MM.1S (cell line): ENCODE results near the gene FBXO8.
"Not testable (repeated sequence)": the region's sequence is repeated elsewhere in the genome, so short reads cannot be mapped to it uniquely, and the experiment has no call there.

Source experiments
- DNase-seq: peaks from one replicate; pipeline ENCODE4 v3.0.0-alpha.2; 2015
- H2AFZ ChIP-seq: fragments of 300-600 bp; sonication (generic); 2 replicates; pipeline ENCODE4 v1.6.0; 2016; ENCODE audit warnings: antibody characterized with exemption, low read length
- H3F3A ChIP-seq: fragments of 300-600 bp; sonication (generic); 2 replicates; pipeline ENCODE4 v1.6.1; 2016; ENCODE audit warnings: mild to moderate bottlenecking, antibody characterized with exemption, low read length, moderate library complexity, mixed read lengths; ENCODE audit not compliant: insufficient read depth
- H3K27ac ChIP-seq: fragments of 300-600 bp; sonication (generic); 2 replicates; pipeline ENCODE4 v1.5.1; 2016; ENCODE audit warnings: mild to moderate bottlenecking, low read length
- H3K27me3 ChIP-seq: fragments of 300-600 bp; sonication (generic); replicated peaks from 2 replicates; pipeline ENCODE4 v1.6.0; 2016; ENCODE audit warnings: low read length; ENCODE audit not compliant: insufficient read depth
- H3K36me3 ChIP-seq: fragments of 300-600 bp; sonication (generic); replicated peaks from 2 replicates; pipeline ENCODE4 v1.6.1; 2016; ENCODE audit warnings: mild to moderate bottlenecking, low read length, mixed read lengths; ENCODE audit not compliant: insufficient read depth
- H3K4me1 ChIP-seq: fragments of 300-600 bp; sonication (generic); 2 replicates; pipeline ENCODE4 v1.6.1; 2016; ENCODE audit warnings: low read length, mixed read lengths
- H3K4me2 ChIP-seq: fragments of 300-600 bp; sonication (generic); 2 replicates; pipeline ENCODE4 v1.6.0; 2016; ENCODE audit warnings: low read depth, low read length
- H3K4me3 ChIP-seq: fragments of 300-600 bp; sonication (generic); 2 replicates; pipeline ENCODE4 v1.5.1; 2016; ENCODE audit warnings: low read length, mixed read lengths
- H3K79me2 ChIP-seq: fragments of 300-600 bp; sonication (generic); 2 replicates; pipeline ENCODE4 v1.6.1; 2016; ENCODE audit warnings: mixed run types, low read length, mixed read lengths
- H3K9ac ChIP-seq: fragments of 300-600 bp; sonication (generic); 2 replicates; pipeline ENCODE4 v1.6.1; 2016; ENCODE audit warnings: low read length, mixed read lengths
- H3K9me2 ChIP-seq: fragments of 300-600 bp; sonication (generic); replicated peaks from 2 replicates; pipeline ENCODE4 v1.6.1; 2016; ENCODE audit warnings: mild to moderate bottlenecking, low read length, mixed read lengths; ENCODE audit not compliant: insufficient read depth
- H3K9me3 ChIP-seq: fragments of 300-600 bp; sonication (generic); replicated peaks from 2 replicates; pipeline ENCODE4 v1.6.1; 2016; ENCODE audit warnings: mild to moderate bottlenecking, low read length, mixed read lengths; ENCODE audit not compliant: insufficient read depth
- H4K20me1 ChIP-seq: fragments of 300-600 bp; sonication (generic); 2 replicates; pipeline ENCODE4 v1.6.1; 2016; ENCODE audit warnings: mild to moderate bottlenecking, low read length, moderate library complexity, mixed read lengths; ENCODE audit not compliant: insufficient read depth
- EZH2 ChIP-seq: fragments of 300-600 bp; sonication (generic); optimal IDR thresholded peaks from 2 replicates; pipeline ENCODE3; 2017; ENCODE audit warnings: low read depth, mild to moderate bottlenecking, antibody characterized with exemption, low read length, mixed read lengths
- EZH2phosphoT487 ChIP-seq: fragments of 300-600 bp; sonication (generic); IDR thresholded peaks from 2 replicates; pipeline ENCODE4 v1.6.1; 2018; ENCODE audit warnings: antibody characterized with exemption, low read length
- TF ChIP-seq, protein P1 (sequence below): fragments of 300-600 bp; sonication (generic); IDR thresholded peaks from 2 replicates; pipeline ENCODE4 v1.5.1; 2016; ENCODE audit warnings: antibody characterized with exemption, low read length, mixed read lengths

FBXO8 gene

DNA sequence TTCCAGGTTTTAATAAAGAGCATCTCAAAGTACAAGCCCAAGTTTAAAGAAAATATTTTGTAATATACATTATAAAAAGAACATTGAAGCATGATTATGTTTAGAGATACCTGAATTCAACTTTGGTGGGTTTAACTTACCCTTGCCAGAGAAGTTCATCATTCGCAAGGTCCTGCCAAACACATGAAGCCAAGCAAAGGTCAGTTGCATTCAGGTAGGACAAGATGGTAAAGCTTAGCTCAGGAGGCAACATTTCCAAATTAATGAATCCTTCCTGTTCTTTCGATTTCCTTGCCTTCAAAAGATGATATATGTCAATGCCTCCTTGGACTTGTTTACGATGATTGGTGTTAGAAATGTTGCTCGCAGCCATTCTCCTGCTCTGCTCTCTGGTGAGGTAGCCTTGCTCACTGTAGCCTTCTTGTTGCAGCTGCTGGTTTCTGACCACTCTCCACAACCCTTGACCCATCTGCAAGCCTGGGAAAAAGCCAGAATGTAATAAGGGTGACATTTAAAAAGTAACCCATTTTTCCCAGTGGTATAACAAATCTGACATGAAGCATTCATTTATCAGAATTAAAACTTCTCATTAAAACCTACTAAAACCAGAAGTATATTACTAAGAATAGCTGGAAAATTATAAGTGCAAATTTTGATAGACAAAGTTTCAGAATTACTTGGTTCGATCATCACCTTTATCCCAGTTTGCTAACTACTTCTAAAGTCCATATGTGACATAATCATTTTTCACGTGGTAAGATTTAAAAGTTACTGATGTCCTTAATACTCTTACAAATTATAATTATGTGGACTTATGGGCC is 20.6 kb downstream of the FBXO8 start:
- H3K4me1 ChIP-seq: no peaks in the 10 kb centered on the region
- DNase-seq: no peak
- TF ChIP-seq EZH2 (no peak), EZH2phosphoT487 (no peak)
- TF ChIP-seq, protein P1, sequence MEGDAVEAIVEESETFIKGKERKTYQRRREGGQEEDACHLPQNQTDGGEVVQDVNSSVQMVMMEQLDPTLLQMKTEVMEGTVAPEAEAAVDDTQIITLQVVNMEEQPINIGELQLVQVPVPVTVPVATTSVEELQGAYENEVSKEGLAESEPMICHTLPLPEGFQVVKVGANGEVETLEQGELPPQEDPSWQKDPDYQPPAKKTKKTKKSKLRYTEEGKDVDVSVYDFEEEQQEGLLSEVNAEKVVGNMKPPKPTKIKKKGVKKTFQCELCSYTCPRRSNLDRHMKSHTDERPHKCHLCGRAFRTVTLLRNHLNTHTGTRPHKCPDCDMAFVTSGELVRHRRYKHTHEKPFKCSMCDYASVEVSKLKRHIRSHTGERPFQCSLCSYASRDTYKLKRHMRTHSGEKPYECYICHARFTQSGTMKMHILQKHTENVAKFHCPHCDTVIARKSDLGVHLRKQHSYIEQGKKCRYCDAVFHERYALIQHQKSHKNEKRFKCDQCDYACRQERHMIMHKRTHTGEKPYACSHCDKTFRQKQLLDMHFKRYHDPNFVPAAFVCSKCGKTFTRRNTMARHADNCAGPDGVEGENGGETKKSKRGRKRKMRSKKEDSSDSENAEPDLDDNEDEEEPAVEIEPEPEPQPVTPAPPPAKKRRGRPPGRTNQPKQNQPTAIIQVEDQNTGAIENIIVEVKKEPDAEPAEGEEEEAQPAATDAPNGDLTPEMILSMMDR: no peak
- H3K9ac ChIP-seq: no peak overlapping the region
- H2AFZ ChIP-seq: no peak overlapping the region
- no peak overlapping the region for H3K4me2 ChIP-seq
- no peaks in the 10 kb centered on the region for H3K27me3 ChIP-seq
- peaks cover 18% of the 10 kb centered on the region for H3K79me2 ChIP-seq
- H3F3A ChIP-seq: no peaks in the 10 kb centered on the region
- no peak overlapping the region for H3K27ac ChIP-seq
- H4K20me1 ChIP-seq: no peaks in the 10 kb centered on the region
- H3K9me3 ChIP-seq: no peaks in the 10 kb centered on the region
- H3K36me3 ChIP-seq: no peaks in the 10 kb centered on the region
- H3K4me3 ChIP-seq: no peak overlapping the region
- H3K9me2 ChIP-seq: no peaks in the 10 kb centered on the region

DNA sequence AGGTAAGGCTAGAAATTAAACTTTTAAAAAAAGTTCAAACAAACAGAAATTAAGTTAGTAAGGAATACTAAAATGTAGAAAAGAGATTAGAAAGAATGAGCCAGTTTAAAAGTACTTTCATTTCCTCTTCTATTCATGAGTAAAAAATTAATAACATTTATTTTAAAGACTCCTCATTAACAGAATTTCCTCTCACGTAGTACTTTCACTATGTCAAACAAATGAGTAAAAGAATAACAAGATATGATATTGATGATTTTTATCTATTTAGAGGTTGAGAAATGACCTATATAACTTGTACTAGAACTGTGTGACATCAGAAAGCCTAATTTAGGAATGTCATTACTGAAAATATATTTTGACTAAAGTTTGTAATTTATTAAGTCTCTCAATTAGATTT is 22.0 kb downstream of the FBXO8 start:
- not testable (repeated sequence) for H3K9me3 ChIP-seq, DNase-seq, H3K36me3 ChIP-seq, H2AFZ ChIP-seq, H3K4me3 ChIP-seq, H3K9me2 ChIP-seq, H3K27me3 ChIP-seq, H3F3A ChIP-seq, H3K4me1 ChIP-seq, H3K27ac ChIP-seq, H4K20me1 ChIP-seq, H3K9ac ChIP-seq, H3K4me2 ChIP-seq
- H3K79me2 ChIP-seq: peaks cover 15% of the 10 kb centered on the region

DNA sequence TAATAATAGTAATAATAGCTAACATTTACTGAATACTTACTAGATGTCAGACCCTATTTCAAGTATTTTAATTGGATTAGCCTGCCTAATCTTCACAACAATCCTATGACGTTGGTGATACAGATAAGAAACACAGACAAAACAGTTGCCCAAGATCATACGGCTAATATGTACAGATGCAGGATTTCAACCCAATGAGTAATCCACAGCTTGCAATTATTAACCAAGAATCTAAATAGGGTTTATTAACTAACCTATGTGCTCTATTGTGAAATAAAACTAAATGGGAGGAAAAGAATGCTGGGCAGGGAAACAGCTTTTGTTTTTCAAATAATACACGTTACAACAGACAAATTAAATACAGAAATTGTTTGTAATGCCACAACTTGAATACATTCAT is 23.4 kb downstream of the FBXO8 start:
- no peaks in the 10 kb centered on the region for H3K9me2 ChIP-seq
- H3K79me2 ChIP-seq: peaks cover 15% of the 10 kb centered on the region
- H2AFZ ChIP-seq: no peak overlapping the region
- H3K27ac ChIP-seq: no peak overlapping the region
- no peaks in the 10 kb centered on the region for H3K9me3 ChIP-seq
- no peak overlapping the region for H3K9ac ChIP-seq
- H3F3A ChIP-seq: no peaks in the 10 kb centered on the region
- no peak overlapping the region for H3K4me3 ChIP-seq
- DNase-seq: no peak
- no peaks in the 10 kb centered on the region for H4K20me1 ChIP-seq
- TF ChIP-seq EZH2 (no peak), EZH2phosphoT487 (no peak)
- TF ChIP-seq, protein P1: no peak
- H3K4me2 ChIP-seq: no peak overlapping the region
- H3K27me3 ChIP-seq: no peaks in the 10 kb centered on the region
- no peaks in the 10 kb centered on the region for H3K4me1 ChIP-seq
- H3K36me3 ChIP-seq: no peaks in the 10 kb centered on the region

DNA sequence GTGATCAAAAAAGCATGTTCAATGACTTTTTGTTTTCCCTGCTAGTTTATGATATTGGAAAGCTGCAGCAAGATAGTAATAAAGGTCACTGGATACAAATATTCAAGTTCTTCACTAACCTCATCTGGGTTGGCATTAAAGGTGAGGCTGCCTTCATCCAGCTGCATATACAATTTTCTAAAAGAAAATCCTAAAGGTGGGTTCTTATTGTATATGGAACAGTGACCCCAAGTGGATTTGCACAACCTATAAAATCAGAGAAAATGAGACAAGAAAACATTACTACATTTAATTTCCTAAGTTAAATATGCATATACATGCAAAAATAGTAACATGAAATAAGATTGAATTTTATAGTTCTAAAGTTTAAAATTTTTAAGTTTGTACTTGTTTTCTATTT is 23.9 kb downstream of the FBXO8 start:
- H3K36me3 ChIP-seq: no peaks in the 10 kb centered on the region
- no peak overlapping the region for H3K4me2 ChIP-seq
- no peak overlapping the region for H3K9ac ChIP-seq

More for the DNA sequence above, 23.9 kb downstream of the FBXO8 start:
- no peak for DNase-seq
- Histone ChIP-seq H3F3A (no peaks in the 10 kb centered on the region), H4K20me1 (no peaks in the 10 kb centered on the region), H3K4me1 (no peaks in the 10 kb centered on the region), H3K9me2 (no peaks in the 10 kb centered on the region), H3K79me2 (peaks cover 12% of the 10 kb centered on the region; the same call in 1 of the 2 replicates), H3K9me3 (no peaks in the 10 kb centered on the region), H3K27ac (no peak overlapping the region), H3K27me3 (no peaks in the 10 kb centered on the region), H3K4me3 (no peak overlapping the region), H2AFZ (no peak overlapping the region)
- TF ChIP-seq, protein P1: no peak
- TF ChIP-seq EZH2: no peak
